GM12878 (cell line): ENCODE measurements around the gene KAZN. TPM values are rescaled to one million over a fixed set of nuclear protein-coding genes. Genes with fewer than 3 reads are reported as not detected.

Source experiments
- ATAC-seq: fragments of 200-7000 bp; cut with Tn5 transposase; 3 replicates; pipeline ENCODE4 v1.9.1; 2020; ENCODE audit warnings: mild to moderate bottlenecking, moderate library complexity
- BruUV-seq: library from RNA; stranded (reverse); fragments of 400-500 nt; replicated peaks from 2 replicates; lab custom pipeline; 2021; lab: Mats Ljungman, UMichigan
- CTCF ChIA-PET: fragments of 300-600 bp; sonication (Branson Sonifier 250); formaldehyde crosslinking; extraction: SDS; loops from one replicate; lab custom pipeline; 2021; ENCODE audit warnings: inconsistent platforms; lab: Yijun Ruan, JAX
- POLR2A ChIA-PET: fragments of 350-600 bp; formaldehyde crosslinking; extraction: SDS; loops from one replicate; lab custom pipeline; 2021; ENCODE audit warnings: inconsistent platforms; lab: Charles Lee
- RAD21 ChIA-PET: fragments of 300-600 bp; sonication (Branson Sonifier 250); formaldehyde crosslinking; loops from one replicate; lab custom pipeline; 2023; ENCODE audit warnings: antibody characterized with exemption; ENCODE audit not compliant: unreplicated experiment; lab: Charles Lee
- SMC1A ChIA-PET: fragments of 300-600 bp; sonication (Branson Sonifier 250); formaldehyde crosslinking; loops from one replicate; lab custom pipeline; 2023; ENCODE audit not compliant: unreplicated experiment, uncharacterized antibody; lab: Charles Lee
- DNase-seq: peaks from one replicate; pipeline ENCODE4 v3.0.0-alpha.2; 2011; ENCODE audit warnings: low read depth, low spot score
- FAIRE-seq: peaks from 3 replicates; lab custom pipeline; 2011; peaks lifted over from hg19 to GRCh38; lab: Jason Lieb, UNC
- H2AFZ ChIP-seq: 2 replicates; pipeline ENCODE4 v1.6.0; 2011; ENCODE audit warnings: low read depth, low read length, control low read depth; ENCODE audit not compliant: control insufficient read depth
- H3K27ac ChIP-seq: 2 replicates; pipeline ENCODE4 v1.5.1; 2011; ENCODE audit warnings: control low read depth; ENCODE audit not compliant: control insufficient read depth, insufficient read depth
- H3K27me3 ChIP-seq, 2 experiments: replicated peaks in 1 of 2; 2 replicates each; pipeline versions ENCODE4 v1.6.0 to v1.6.1; 2011; ENCODE audit warnings: low read length in 1 of 2; ENCODE audit not compliant: control insufficient read depth in 2 of 2, insufficient read depth in 2 of 2
- H3K36me3 ChIP-seq, 2 experiments: 2 replicates each; pipeline ENCODE4 v1.5.1; 2011; ENCODE audit warnings: low read length in 1 of 2; ENCODE audit not compliant: control insufficient read depth in 2 of 2, insufficient read depth in 2 of 2
- H3K4me1 ChIP-seq: 2 replicates; pipeline ENCODE4 v1.6.1; 2011; ENCODE audit warnings: mild to moderate bottlenecking, low read length, moderate library complexity, mixed read lengths; ENCODE audit not compliant: control insufficient read depth, insufficient read depth
- H3K4me2 ChIP-seq: 2 replicates; pipeline ENCODE4 v1.6.0; 2011; ENCODE audit warnings: control low read depth; ENCODE audit not compliant: control insufficient read depth, insufficient read depth
- H3K4me3 ChIP-seq: fragments of 200-600 bp; sonication (generic); 2 replicates; pipeline ENCODE4 v1.5.1; 2016
- H3K79me2 ChIP-seq: 2 replicates; pipeline ENCODE4 v1.6.0; 2011; ENCODE audit warnings: low read length; ENCODE audit not compliant: control insufficient read depth, insufficient read depth
- H3K9ac ChIP-seq: 2 replicates; pipeline ENCODE4 v1.8.0; 2011; ENCODE audit warnings: low read length, control low read depth, mixed read lengths; ENCODE audit not compliant: control insufficient read depth, insufficient read depth
- H3K9me3 ChIP-seq: replicated peaks from 3 replicates; pipeline ENCODE4 v1.5.1; 2011; ENCODE audit warnings: mild to moderate bottlenecking, low read length; ENCODE audit not compliant: control insufficient read depth, insufficient read depth
- H4K20me1 ChIP-seq: 2 replicates; pipeline ENCODE4 v1.6.0; 2011; ENCODE audit not compliant: control insufficient read depth, insufficient read depth
- EED ChIP-seq: sonication (generic); IDR thresholded peaks from 2 replicates; pipeline ENCODE4 v1.6.1; 2016; ENCODE audit warnings: antibody characterized with exemption, low read depth
- JUNB ChIP-seq: IDR thresholded peaks from 2 replicates; pipeline ENCODE4 v1.6.1; 2016; ENCODE audit warnings: antibody characterized with exemption, mild to moderate bottlenecking
- NFIC ChIP-seq: IDR thresholded peaks from 2 replicates; pipeline ENCODE4 v1.6.1; 2012; ENCODE audit warnings: low read depth, mild to moderate bottlenecking, inconsistent platforms, low read length, moderate library complexity
- NFYA ChIP-seq: IDR thresholded peaks from 2 replicates; pipeline ENCODE4 v1.6.1; 2011; ENCODE audit warnings: low read depth, mild to moderate bottlenecking, low read length, improper control_type of control experiment, borderline replicate concordance
- WGBS: methylation state at CpG from one replicate; pipeline ENCODE4 v1.1.6; 2016; ENCODE audit warnings: low lambda C conversion rate; ENCODE audit not compliant: insufficient replicate concordance, insufficient coverage; ENCODE audit errors: missing lambda C conversion rate; 5-methylcytosine and 5-hydroxymethylcytosine counted together
- in situ Hi-C: fragments of 300-500 bp; cut with MboI; formaldehyde crosslinking; loops from 9 replicates; pipeline ENCODE4 v1.14.3; 2018; ENCODE audit warnings: mixed read lengths
- intact Hi-C: fragments of 100-400 bp; cut with micrococcal nuclease; formaldehyde crosslinking; loops from one replicate; pipeline ENCODE4 v1.14.2; 2022; ENCODE audit not compliant: unreplicated experiment
- polyA plus RNA-seq, 11 experiments: library from polyadenylated mRNA; depleted of rRNA in 4 of 11; unstranded in 6 of 11; stranded (reverse) in 5 of 11; fragments of >200 nt; fragmentation: Nextera tagmentation in 4 of 11; fragmentation: Illumina TruSeq in 1 of 11; extraction: Ambion mirVana in 4 of 11; extraction: Trizol in 1 of 11; gene quantifications; 1 replicate in 1 of 11; 2 replicates in 10 of 11; pipeline versions ENCODE4 v1.2.1 to v1.2.3, GENCODE V29; 2011 to 2016; ENCODE audit warnings: inconsistent platforms in 2 of 11, missing spikeins in 2 of 11, low read depth in 1 of 11
- total RNA-seq, 4 experiments: library from RNA; depleted of rRNA in 3 of 4; stranded (reverse); fragments of >200 nt in 3 of 4; fragmentation: Illumina TruSeq in 1 of 4; extraction: Trizol in 1 of 4; gene quantifications; 2 replicates each; pipeline versions ENCODE4 v1.2.1 to v1.2.3, GENCODE V29; 2013 to 2021
- TF ChIP-seq, protein P1 (sequence below): fragments of 450-650 bp; IDR thresholded peaks from 2 replicates; pipeline ENCODE4 v1.6.1; 2016; ENCODE audit warnings: mild to moderate bottlenecking
- TF ChIP-seq, protein P2 (sequence below): IDR thresholded peaks from 2 replicates; pipeline ENCODE4 v1.6.1; 2012; ENCODE audit warnings: low read depth, low read length, improper control_type of control experiment

The KAZN gene
- total and polyA plus RNA-seq, 10 of the 15 experiments (the other 5 are each of a cell fraction or from before 2014, with no cell fraction given), result 0.72 to 4.0 (median 1.2) TPM

DNA sequence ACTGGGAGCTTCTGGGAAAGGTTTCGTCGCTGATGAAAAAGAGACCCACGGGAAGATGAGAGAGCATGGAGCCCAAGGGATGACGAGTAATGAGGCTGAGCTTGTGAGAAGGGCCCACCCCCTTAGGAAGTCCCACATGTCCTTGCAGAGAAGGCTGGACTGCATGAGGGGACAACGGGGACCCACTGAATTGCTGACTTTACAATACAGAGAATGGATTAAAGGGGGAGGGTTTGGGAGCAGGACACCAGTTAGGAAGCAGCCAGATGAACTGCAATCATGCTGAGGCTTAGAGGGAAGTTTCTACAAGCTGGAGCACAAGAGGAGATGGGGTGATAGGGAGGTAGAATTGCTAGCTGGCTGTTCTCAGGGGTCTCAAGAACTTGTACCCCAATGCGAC, 549.5 kb downstream of the KAZN start:
- H3K4me2 ChIP-seq, result no peak overlapping the region
- H2AFZ ChIP-seq, result no peak overlapping the region
- ChIA-PET SMC1A (interaction anchor here (0.7 to 1.2 kb wide), 3 partner anchors 19 to 124 kb away, joined by 3 to 4 read pairs (median 3); no protein-coding TSS in a partner anchor), POLR2A (interaction anchor here (0.5 kb wide), 1 partner anchor 342 kb away, joined by 4 read pairs; no protein-coding TSS in a partner anchor), CTCF (interaction anchor here (0.6 to 1.6 kb wide), 3 partner anchors 19 to 283 kb away, joined by 3 to 7 read pairs (median 3); no protein-coding TSS in a partner anchor), RAD21 (interaction anchor here (2.6 kb wide), 1 partner anchor 19 kb away, joined by 10 read pairs; no protein-coding TSS in a partner anchor)
- intact Hi-C loops (no loop called here), in situ Hi-C loops (no loop called here)
- ATAC-seq (no peak), FAIRE-seq (no peak), DNase-seq (no peak)
- TF ChIP-seq NFIC (no peak), EED (no peak), JUNB (no peak), NFYA (no peak)
- TF ChIP-seq, protein P1, sequence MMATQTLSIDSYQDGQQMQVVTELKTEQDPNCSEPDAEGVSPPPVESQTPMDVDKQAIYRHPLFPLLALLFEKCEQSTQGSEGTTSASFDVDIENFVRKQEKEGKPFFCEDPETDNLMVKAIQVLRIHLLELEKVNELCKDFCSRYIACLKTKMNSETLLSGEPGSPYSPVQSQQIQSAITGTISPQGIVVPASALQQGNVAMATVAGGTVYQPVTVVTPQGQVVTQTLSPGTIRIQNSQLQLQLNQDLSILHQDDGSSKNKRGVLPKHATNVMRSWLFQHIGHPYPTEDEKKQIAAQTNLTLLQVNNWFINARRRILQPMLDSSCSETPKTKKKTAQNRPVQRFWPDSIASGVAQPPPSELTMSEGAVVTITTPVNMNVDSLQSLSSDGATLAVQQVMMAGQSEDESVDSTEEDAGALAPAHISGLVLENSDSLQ, result no peak
- TF ChIP-seq, protein P2, sequence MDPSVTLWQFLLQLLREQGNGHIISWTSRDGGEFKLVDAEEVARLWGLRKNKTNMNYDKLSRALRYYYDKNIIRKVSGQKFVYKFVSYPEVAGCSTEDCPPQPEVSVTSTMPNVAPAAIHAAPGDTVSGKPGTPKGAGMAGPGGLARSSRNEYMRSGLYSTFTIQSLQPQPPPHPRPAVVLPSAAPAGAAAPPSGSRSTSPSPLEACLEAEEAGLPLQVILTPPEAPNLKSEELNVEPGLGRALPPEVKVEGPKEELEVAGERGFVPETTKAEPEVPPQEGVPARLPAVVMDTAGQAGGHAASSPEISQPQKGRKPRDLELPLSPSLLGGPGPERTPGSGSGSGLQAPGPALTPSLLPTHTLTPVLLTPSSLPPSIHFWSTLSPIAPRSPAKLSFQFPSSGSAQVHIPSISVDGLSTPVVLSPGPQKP, result no peak
- no peaks in the 10 kb centered on the region for H3K36me3 ChIP-seq
- peaks cover 7 to 12% of the 10 kb centered on the region in 2 experiments; a peak in 3 of 4 replicates for H3K27me3 ChIP-seq
- no peaks in the 10 kb centered on the region for H3K79me2 ChIP-seq
- 39% methylated on average over 6 of the region's 6 CpGs for WGBS
- H3K4me3 ChIP-seq, result no peak overlapping the region
- H3K9me3 ChIP-seq, result no peaks in the 10 kb centered on the region; the same call in 2 of the 3 replicates
- no peaks in the 10 kb centered on the region for H4K20me1 ChIP-seq
- no peak overlapping the region for H3K27ac ChIP-seq
- no peak overlapping the region for H3K9ac ChIP-seq
- BruUV-seq, result no TSS peak
- H3K4me1 ChIP-seq, result peaks cover 6% of the 10 kb centered on the region
